ENCODE data around the gene FGD4.
A peak's percentile ranks its signal among the peaks of the same experiment; 100 is the strongest.

FGD4 gene

DNA sequence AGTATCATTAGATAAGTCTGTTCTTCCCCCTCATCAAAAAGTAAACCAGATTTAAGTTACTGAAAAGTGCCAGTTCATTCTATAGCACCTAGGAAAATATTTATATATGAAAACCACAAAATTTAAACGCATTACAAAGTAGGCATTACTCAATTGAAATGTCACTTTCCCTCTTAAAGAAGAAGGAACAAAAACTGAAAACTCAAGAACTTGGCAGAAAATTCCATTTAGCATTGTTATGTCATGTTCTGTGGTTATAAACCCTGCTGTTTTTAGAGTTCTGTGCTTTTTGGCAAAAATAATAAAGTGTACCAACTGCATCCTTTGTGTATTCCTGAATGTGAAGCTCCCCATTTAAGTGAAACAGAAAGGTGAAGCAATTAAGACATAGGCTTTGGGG is 3.6 kb downstream of the FGD4 start:
- DNase-seq (ENCODE audit: low spot score) (no peak), FAIRE-seq (no peak)

DNA sequence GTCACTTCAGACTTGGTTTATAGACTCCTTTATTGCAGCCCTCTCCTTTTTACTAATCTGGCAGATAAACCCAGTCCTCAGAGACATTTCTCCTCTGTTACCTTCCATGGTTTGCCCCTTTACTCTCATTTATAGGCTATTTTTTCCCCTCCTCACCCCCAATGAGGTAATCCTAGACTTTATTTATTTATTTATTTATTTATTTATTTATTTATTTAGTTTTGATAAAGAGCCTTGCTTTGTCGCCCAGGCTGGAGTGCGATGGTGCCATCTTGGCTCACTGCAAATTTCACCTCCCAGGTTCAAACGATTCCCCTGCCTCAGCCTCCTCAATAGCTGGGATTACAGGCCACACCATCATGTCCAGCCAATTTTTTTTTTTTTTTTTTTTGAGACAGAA is 8.4 kb downstream of the FGD4 start:
- no peak for FAIRE-seq

DNA sequence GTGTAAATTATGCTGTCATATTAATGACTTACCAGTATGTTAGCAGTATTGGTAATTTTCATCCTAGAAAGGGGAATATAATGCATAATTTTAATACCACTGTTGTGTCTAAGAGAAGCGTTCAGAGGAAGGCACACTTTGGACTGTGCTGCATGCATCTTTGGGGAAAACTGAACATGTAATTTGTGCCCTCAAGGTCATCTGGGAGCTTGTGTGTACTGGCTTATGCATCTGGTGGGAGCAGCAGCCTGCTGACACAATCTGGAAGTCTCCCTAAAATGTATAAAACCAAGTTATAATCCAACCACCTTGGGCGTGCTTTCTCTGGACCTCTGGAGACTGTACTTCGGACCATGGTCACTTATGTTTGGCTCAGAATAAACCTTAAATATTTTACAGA is 14.1 kb downstream of the FGD4 start:
- no peak for FAIRE-seq
- DNase-seq (ENCODE audit: low spot score), result no peak

More for the DNA sequence above, 8.4 kb downstream of the FGD4 start:
- DNase-seq (ENCODE audit: low spot score), result no peak

GRCh38 chr12:32418221-32418620 is 18.9 kb downstream of the FGD4 start:
- FAIRE-seq (no peak), DNase-seq (ENCODE audit: low spot score) (no peak)

GRCh38 chr12:32418903-32419519 is 19.7 kb downstream of the FGD4 start:
- no peak for FAIRE-seq
- DNase-seq (ENCODE audit: low spot score), result no peak

GRCh38 chr12:32419520-32419960 is 20.2 kb downstream of the FGD4 start:
- DNase-seq (ENCODE audit: low spot score) (no peak), FAIRE-seq (no peak)

DNA sequence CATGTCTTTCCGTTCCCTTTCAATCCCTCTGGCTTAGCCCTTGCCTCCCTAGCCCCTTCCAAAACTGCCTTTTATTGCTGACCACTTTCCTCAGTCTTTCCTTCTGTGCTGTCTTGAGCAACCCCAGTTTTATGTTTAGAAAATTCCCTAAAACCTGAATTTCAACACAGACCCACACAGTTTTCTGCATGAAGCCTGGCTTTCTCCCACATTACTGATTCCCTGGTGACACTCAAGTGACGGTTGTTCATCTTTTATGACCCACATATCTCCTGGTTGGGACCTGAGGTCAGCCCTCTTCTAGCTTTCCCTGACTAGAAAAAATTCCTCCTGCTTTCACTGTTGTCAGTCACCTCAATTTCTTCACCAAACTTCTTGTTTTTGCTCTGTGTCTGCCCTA is 21.0 kb downstream of the FGD4 start:
- DNase-seq (ENCODE audit: low spot score) (no peak), FAIRE-seq (no peak)

GRCh38 chr12:32423559-32423958 is 24.2 kb downstream of the FGD4 start:
- DNase-seq (ENCODE audit: low spot score) (no peak), FAIRE-seq (no peak)

DNA sequence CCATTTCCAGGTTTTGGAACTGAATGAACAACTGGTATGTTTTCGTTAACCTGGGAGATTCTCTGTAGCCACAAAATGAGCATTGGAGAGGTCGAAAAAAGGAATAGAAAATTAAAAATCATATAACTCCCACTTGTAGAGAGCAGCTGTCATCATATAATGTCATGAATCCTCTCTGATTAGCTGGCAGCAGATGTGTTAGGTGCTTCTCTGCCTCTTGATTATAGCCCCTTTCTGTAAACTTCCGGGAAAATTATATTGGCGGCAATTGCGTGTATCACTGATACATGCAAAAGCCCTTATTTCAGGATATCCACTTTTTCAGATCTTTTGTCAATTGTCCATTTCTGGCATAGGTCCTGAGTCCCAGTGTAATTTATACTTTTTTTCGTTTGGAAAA is 31.7 kb downstream of the FGD4 start:
- DNase-seq (ENCODE audit: low spot score), result no peak
- no peak for FAIRE-seq

- FAIRE-seq (no peak), DNase-seq (ENCODE audit: low spot score) (peak; percentile 20)
These were observed 36.8 kb downstream of the FGD4 start for GRCh38 chr12:32435921-32436705.

DNA sequence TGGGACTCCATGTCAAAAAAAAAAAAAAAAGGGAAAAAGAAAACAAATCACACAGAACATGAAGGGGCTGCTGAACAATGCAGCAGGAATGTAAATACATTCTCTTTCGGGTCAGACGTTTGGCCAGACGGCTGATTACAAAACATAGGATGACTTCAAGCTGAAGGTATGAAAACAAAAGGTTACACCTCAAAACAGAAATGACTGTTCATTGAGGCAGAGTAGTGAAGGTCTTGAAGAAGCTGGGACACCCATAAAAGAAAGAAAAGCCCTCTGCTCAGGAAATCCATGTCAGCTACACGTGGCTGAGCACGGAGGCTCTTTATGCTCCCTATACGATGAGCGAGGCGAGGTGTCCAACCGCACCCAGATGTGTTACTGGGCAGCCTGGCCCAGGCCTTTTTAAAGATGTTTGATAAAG is 37.7 kb downstream of the FGD4 start:
- FAIRE-seq (peak; percentile 37), DNase-seq (ENCODE audit: low spot score) (peak; percentile 84)

- FAIRE-seq, result no peak
- no peak for DNase-seq (ENCODE audit: low spot score)
These were observed 40.9 kb downstream of the FGD4 start for GRCh38 chr12:32440120-32440865.

- no peak for DNase-seq (ENCODE audit: low spot score)
- no peak for FAIRE-seq
These were observed 44.1 kb downstream of the FGD4 start for GRCh38 chr12:32443491-32443890.

GRCh38 chr12:32444895-32445294 is 45.5 kb downstream of the FGD4 start:
- FAIRE-seq (no peak), DNase-seq (ENCODE audit: low spot score) (peak; percentile 62)

- DNase-seq (ENCODE audit: low spot score), result no peak
These were observed 46.0 kb downstream of the FGD4 start for GRCh38 chr12:32445356-32445755.

DNA sequence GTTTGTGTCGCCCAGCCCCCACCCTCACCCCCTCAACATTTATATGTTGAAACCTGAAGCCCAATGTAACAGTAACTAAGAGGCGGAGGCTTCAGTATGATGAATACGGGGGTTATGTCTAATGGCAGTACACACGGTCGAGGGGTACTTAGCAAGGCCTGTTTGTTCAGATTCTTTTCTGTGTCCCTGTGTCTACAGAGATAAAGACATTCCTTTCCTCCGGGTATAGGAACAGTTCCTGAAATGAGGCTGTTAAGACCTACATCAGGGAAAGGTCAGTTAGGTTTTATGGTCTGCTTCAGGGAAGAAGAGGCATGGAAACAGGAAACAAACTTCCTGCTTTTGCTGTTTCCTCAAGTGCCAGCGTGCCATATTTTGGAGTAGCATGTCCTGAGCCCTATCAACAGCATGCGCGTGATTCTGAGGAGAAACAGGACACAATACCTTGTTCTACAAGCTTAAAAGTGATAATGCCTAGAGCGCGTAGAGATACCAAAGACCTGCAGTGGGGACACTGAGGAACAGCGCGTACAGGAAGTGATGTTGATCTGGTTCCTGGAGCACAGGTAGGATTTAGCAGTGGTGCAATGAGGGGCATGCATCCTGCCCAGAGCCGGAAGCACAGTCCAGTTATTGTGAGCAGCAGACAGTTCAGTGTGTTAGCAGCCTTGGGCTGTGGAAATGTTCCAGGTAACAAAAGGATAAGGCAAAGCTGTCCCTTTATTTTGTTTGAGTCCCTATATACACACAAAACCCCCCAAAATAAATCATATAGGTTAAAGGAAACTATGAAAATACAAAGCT is 47.2 kb downstream of the FGD4 start:
- peak; percentile 78 for FAIRE-seq

More at GRCh38 chr12:32445356-32445755, 46.0 kb downstream of the FGD4 start:
- no peak for FAIRE-seq

GRCh38 chr12:32448586-32448985 is 49.2 kb downstream of the FGD4 start:
- no peak for FAIRE-seq
- peak; percentile 23 for DNase-seq (ENCODE audit: low spot score)

More for the DNA sequence above, 47.2 kb downstream of the FGD4 start:
- DNase-seq (ENCODE audit: low spot score), result no peak

GRCh38 chr12:32450363-32450762 is 51.0 kb downstream of the FGD4 start:
- DNase-seq (ENCODE audit: low spot score) (no peak), FAIRE-seq (no peak)

DNA sequence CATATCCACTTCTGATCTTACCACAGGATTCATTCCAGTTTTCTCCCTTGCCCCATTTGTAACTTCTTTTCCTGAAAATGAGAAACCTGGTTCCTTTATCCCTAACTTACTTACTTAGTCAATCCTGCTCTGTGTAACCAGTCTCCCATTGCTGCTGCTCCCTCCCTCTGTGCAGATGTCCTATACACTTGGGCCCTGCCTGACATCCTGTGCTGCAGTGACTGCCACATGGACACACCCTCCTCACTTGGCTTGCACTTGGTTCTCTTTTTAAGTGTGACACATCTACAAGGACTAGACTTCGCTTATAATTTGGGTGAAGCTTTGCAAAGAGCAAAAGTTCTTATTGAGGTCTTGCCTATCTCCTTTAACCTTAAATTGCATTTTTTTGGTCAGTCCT is 51.4 kb downstream of the FGD4 start:
- FAIRE-seq, result no peak
- no peak for DNase-seq (ENCODE audit: low spot score)

GRCh38 chr12:32451816-32452215 is 52.5 kb downstream of the FGD4 start:
- DNase-seq (ENCODE audit: low spot score) (no peak), FAIRE-seq (no peak)

GRCh38 chr12:32454075-32454474 is 54.7 kb downstream of the FGD4 start:
- DNase-seq (ENCODE audit: low spot score) (peak; percentile 42), FAIRE-seq (peak; percentile 52)

Measured in urothelium cell line (cell line).